Measurements from ENCODE around the gene UHMK1.
"Not testable (repeated sequence)": the region's sequence is repeated elsewhere in the genome, so short reads cannot be mapped to it uniquely, and the experiment has no call there.

The UHMK1 gene
- 236 to 423 (median 384) reads per million in 9 experiments for total RNA-seq

DNA sequence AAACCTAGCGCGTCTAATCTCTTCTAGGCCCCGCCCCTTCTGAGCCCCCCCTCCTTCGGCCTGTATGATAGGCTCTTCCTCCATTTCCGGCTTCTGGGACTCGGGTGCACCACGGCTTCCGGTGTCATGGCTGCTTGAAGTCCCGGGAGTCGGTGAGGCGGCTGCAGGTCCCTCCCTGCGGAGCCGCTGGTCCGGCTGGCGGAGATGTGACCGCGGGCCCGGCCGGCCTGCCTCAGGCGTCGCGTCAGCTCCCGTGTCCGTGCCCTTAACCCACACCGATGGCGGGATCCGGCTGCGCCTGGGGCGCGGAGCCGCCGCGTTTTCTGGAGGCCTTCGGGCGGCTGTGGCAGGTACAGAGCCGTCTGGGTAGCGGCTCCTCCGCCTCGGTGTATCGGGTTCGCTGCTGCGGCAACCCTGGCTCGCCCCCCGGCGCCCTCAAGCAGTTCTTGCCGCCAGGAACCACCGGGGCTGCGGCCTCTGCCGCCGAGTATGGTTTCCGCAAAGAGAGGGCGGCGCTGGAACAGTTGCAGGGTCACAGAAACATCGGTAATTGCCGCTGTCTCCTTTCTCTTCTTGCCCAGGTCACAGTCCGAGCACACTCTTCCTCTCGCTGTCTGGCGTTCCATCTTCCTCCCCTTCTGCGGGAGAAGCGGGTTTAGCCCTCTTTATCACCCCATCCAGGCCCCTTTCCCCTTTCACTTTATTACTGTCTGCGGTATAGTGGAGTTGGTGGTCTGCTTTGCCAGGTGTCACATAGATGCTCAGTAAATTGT is at the start of gene UHMK1:
TSS of gene UHMK1 (plus strand) at position 96 of the 773 bp plus-strand sequence. CDS start at position 279, 183 bp downstream.
- peaks cover 13 to 30% of the 10 kb centered on the region in 2 donors for H3K4me1 Mint-ChIP-seq (ENCODE audit: low read depth in 2 of 2)
- peak within 1 kb of the TSS; percentile 92 for H3K27ac Mint-ChIP-seq
- no peaks in the 10 kb centered on the region for H3K27me3 Mint-ChIP-seq
- H3K36me3 Mint-ChIP-seq (ENCODE audit: insufficient read depth): peaks cover 24% of the 10 kb centered on the region
- peak within 1 kb of the TSS; percentile 88 to 90 for H3K4me3 Mint-ChIP-seq
- H3K9me3 Mint-ChIP-seq: no peaks in the 10 kb centered on the region
- peak; percentile 78 to 85 (median 80) for DNase-seq
- peak; percentile 96 for ATAC-seq (replicated peaks)

GRCh38 chr1:162454361-162454760 is 43.3 kb upstream of the UHMK1 start:
- H3K4me3 Mint-ChIP-seq; H3K27ac Mint-ChIP-seq; ATAC-seq (replicated peaks); DNase-seq; H3K9me3 Mint-ChIP-seq; H3K36me3 Mint-ChIP-seq (ENCODE audit: insufficient read depth); H3K4me1 Mint-ChIP-seq (ENCODE audit: low read depth in 2 of 2): not testable (repeated sequence)
- H3K27me3 Mint-ChIP-seq: peaks cover 24 to 36% of the 10 kb centered on the region in 2 donors

DNA sequence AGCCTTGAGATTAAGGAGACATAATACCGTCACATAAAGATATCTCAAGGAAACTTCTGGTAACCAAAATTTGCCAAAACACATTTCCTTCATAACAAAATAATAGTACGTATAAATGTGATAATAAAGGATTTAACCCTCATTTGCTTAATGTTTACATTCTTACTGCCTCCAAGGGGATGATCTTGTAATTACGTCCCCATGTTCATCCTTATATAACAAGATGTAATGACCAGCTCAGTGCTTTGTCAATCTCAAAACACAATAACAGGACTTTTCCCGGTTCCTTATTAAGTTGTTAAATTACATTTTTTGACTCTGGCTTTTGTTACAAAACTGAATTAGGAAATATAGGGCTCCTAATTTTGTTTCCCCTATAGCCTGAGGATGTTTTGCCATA is 41.3 kb upstream of the UHMK1 start:
- H3K9me3 Mint-ChIP-seq: no peaks in the 10 kb centered on the region
- H3K4me1 Mint-ChIP-seq (ENCODE audit: low read depth in 2 of 2): no peaks in the 10 kb centered on the region
- no peak overlapping the region for H3K27ac Mint-ChIP-seq
- DNase-seq (no peak), ATAC-seq (replicated peaks) (no peak)
- H3K27me3 Mint-ChIP-seq: peaks cover 18 to 29% of the 10 kb centered on the region in 2 donors
- peaks cover 3% of the 10 kb centered on the region for H3K36me3 Mint-ChIP-seq (ENCODE audit: insufficient read depth)
- no peak overlapping the region for H3K4me3 Mint-ChIP-seq

DNA sequence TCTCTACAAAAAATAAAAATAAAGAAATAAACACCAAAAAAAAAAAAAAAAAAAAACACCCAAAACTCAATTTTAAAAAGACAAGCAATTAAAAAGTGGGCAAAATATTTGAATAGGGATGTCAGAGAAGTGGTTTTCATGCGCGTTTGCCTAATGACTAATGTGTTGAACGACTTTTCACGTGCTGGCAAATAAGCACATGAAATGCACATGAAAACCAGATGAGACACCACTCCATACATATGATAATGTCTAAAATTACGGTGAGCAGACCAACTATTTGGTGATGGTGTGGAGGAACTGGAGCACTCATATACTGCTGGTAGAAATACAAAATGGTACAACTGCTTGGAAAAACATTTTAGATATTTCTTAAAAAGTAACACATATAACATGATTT is 39.4 kb upstream of the UHMK1 start:
- DNase-seq (no peak), ATAC-seq (replicated peaks) (no peak)
- H3K4me1 Mint-ChIP-seq (ENCODE audit: low read depth in 2 of 2): no peaks in the 10 kb centered on the region
- peaks cover 3% of the 10 kb centered on the region for H3K36me3 Mint-ChIP-seq (ENCODE audit: insufficient read depth)
- no peak overlapping the region for H3K27ac Mint-ChIP-seq
- peaks cover under 1 to 22% of the 10 kb centered on the region in 2 donors for H3K27me3 Mint-ChIP-seq
- H3K4me3 Mint-ChIP-seq: no peak overlapping the region
- H3K9me3 Mint-ChIP-seq: no peaks in the 10 kb centered on the region

DNA sequence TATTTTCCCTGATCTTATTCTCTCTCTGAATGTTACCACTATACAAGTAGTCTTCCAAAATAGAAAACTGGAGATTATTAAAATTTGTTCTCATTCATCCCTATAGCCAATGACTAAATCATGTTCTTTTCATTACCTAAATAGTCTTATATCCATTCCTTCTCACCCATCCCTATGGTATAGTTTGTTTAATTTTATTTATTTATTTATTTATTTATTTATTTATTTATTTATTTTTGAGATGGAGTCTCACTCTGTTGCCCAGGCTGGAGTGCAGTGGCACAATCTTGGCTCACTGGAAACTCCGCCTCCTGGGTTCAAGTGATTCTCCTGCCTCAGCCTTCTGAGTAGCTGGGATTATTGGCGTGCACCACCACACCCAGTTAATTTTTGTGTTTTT is 35.2 kb upstream of the UHMK1 start:
- H3K36me3 Mint-ChIP-seq (ENCODE audit: insufficient read depth); DNase-seq; H3K27ac Mint-ChIP-seq; H3K4me1 Mint-ChIP-seq (ENCODE audit: low read depth in 2 of 2); ATAC-seq (replicated peaks); H3K9me3 Mint-ChIP-seq; H3K4me3 Mint-ChIP-seq: not testable (repeated sequence)
- peaks cover 18 to 21% of the 10 kb centered on the region in 2 donors for H3K27me3 Mint-ChIP-seq

DNA sequence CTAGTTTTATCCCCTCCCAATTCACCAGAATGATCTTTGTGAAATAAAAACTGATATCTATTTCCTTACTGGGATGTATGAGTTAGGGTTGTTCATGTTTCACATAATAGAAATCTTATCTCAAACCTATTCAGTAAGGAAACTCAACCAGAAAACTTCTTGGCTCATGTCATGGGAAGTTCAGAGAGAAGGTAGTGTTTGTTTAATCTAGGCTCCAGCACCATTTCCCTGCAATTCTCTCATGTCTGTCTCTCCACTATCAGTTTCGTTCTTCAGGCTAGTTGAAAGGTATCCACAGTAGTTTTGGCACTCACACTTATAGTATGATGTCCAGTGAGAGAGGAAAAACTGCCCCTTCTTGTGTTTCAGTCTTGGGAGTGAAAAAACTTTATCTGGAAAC is 34.6 kb upstream of the UHMK1 start:
- Mint-ChIP-seq H3K36me3 (ENCODE audit: insufficient read depth) (peaks cover 3% of the 10 kb centered on the region), H3K27me3 (peaks cover 20 to 21% of the 10 kb centered on the region in 2 donors), H3K9me3 (no peaks in the 10 kb centered on the region), H3K27ac (no peak overlapping the region), H3K4me3 (no peak overlapping the region), H3K4me1 (ENCODE audit: low read depth in 2 of 2) (no peaks in the 10 kb centered on the region)
- ATAC-seq (replicated peaks): no peak
- no peak for DNase-seq

DNA sequence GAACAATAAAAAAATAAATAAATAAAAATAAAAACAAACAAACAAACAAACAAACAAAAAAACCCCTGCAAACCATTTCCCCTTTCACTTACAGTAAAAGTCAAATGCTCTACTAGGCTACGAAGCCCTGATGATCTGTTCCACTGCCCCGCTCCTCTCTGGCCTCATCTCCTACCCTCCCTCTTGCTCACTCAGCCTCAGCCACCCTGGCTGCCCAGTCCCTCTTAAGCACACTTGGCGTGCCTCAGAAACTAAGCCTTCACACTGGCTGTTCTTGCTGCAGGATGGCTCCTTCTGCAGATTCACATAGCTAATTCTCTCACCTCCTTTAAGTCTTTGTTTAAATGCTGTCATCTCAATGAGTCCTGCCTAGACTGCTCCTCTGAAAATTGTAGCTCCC is 30.8 kb upstream of the UHMK1 start:
- Mint-ChIP-seq H3K9me3 (no peaks in the 10 kb centered on the region), H3K4me1 (ENCODE audit: low read depth in 2 of 2) (no peaks in the 10 kb centered on the region), H3K36me3 (ENCODE audit: insufficient read depth) (no peaks in the 10 kb centered on the region), H3K27ac (no peak overlapping the region), H3K27me3 (peaks cover 30 to 53% of the 10 kb centered on the region in 2 donors), H3K4me3 (no peak overlapping the region)
- DNase-seq (no peak), ATAC-seq (replicated peaks) (no peak)

DNA sequence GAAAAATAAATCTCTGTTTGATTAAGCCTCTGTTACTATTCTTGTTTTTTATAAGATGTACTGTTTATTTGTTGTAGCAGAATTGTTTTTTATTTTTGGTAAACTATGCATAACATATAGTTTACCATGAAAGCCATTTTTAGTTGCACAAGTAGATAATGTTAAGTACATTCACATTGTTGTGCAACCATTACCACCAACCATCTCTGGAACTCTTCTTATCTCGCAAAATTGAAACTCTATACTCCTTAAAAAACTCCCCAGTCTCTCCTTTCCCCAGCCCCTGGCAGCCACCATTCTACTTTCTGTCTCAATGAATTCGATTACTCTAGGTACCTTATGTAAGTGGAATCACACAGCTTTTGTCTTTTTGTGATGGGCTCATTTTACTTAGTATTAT is 27.4 kb upstream of the UHMK1 start:
- no peak for DNase-seq
- H3K4me3 Mint-ChIP-seq: no peak overlapping the region
- no peak overlapping the region for H3K27ac Mint-ChIP-seq
- no peaks in the 10 kb centered on the region for H3K36me3 Mint-ChIP-seq (ENCODE audit: insufficient read depth)
- H3K9me3 Mint-ChIP-seq: no peaks in the 10 kb centered on the region
- H3K27me3 Mint-ChIP-seq: peaks cover 32 to 57% of the 10 kb centered on the region in 2 donors
- no peak for ATAC-seq (replicated peaks)
- H3K4me1 Mint-ChIP-seq (ENCODE audit: low read depth in 2 of 2): no peaks in the 10 kb centered on the region

DNA sequence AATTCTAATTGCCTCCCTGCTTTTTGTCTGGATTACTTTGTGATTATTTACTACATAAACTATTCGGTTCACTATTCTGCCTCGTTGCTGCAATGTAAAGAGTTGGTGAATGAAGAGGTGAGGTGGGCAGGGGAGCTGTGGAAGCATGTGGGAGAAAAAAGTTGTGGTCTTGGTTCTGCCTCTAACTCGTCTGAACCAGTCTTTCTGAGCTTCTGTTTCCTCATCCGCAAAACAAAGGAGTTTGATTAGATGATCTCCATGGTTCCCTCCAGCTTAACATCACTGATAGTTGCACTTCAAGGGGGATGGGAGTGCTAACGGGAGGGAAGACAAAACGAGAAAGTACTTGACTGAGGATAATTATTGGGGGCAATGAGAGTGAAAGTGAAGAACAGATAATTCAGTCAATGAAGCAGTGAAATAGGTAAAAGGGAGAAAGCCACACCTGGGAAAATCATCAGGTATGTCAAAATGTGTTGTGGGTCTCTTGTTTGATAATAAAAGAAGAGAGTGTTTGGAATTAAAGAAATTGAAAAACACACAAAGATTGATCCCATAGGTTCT is 26.2 kb upstream of the UHMK1 start:
- no peak for DNase-seq
- H3K4me1 Mint-ChIP-seq (ENCODE audit: low read depth in 2 of 2): no peaks in the 10 kb centered on the region
- no peak for ATAC-seq (replicated peaks)
- no peak overlapping the region for H3K4me3 Mint-ChIP-seq
- H3K9me3 Mint-ChIP-seq: peaks cover 0 to under 1% of the 10 kb centered on the region in 2 donors
- H3K27me3 Mint-ChIP-seq: peaks cover 32 to 57% of the 10 kb centered on the region in 2 donors
- no peak overlapping the region for H3K27ac Mint-ChIP-seq
- H3K36me3 Mint-ChIP-seq (ENCODE audit: insufficient read depth): no peaks in the 10 kb centered on the region

DNA sequence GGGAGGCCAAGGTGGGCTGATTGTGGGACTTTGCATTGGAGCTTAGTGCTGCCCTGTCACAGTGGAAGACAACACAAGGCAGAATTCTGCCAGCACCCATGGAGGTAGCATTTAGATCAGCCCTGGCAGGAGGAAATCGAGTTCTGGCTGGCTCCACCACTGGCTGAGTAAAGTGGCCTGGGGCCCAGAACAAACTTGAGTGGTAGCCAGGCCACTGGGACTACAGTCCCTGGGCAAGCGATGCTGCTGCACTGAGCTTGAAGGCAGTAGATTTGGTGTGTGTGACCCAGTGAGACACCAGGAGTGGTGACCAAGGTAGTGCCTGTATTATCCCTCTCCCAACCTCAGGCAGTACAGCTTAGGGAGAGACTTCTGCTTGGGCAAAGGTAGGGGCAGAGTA is 22.5 kb upstream of the UHMK1 start:
- H3K9me3 Mint-ChIP-seq: peaks cover 0 to 8% of the 10 kb centered on the region in 2 donors
- no peaks in the 10 kb centered on the region for H3K4me1 Mint-ChIP-seq (ENCODE audit: low read depth in 2 of 2)
- H3K27ac Mint-ChIP-seq: no peak overlapping the region
- H3K4me3 Mint-ChIP-seq: no peak overlapping the region
- H3K27me3 Mint-ChIP-seq: peaks cover 33 to 44% of the 10 kb centered on the region in 2 donors
- ATAC-seq (replicated peaks): no peak
- no peaks in the 10 kb centered on the region for H3K36me3 Mint-ChIP-seq (ENCODE audit: insufficient read depth)
- no peak for DNase-seq

GRCh38 chr1:162475539-162476185 is 22.0 kb upstream of the UHMK1 start:
- peaks cover 0 to 8% of the 10 kb centered on the region in 2 donors for H3K9me3 Mint-ChIP-seq
- no peak for DNase-seq
- H3K4me3 Mint-ChIP-seq: no peak overlapping the region
- H3K4me1 Mint-ChIP-seq (ENCODE audit: low read depth in 2 of 2): no peaks in the 10 kb centered on the region
- peaks cover 27 to 38% of the 10 kb centered on the region in 2 donors for H3K27me3 Mint-ChIP-seq
- no peak overlapping the region for H3K27ac Mint-ChIP-seq
- H3K36me3 Mint-ChIP-seq (ENCODE audit: insufficient read depth): no peaks in the 10 kb centered on the region
- ATAC-seq (replicated peaks): no peak

DNA sequence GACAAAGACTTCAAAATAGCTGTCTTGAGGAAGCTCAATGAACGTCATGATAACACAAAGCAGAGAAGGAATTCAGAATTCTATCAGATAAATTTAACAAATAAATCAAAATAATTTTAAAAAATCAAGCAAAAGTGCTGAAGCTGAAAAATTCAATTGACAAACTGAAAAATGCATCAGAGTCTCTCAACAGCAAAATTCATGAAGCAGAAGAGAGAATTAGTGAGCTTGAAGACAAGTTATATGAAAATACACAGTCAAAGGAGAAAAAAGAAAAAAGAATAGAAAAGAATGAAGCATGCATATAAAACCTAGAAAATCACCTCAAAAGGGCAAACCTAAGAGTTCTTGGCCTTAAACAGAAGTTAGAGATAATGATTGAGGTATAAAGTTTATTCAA is 21.0 kb upstream of the UHMK1 start:
- Mint-ChIP-seq H3K27me3 (peaks cover 19 to 28% of the 10 kb centered on the region in 2 donors), H3K9me3 (peaks cover 0 to 8% of the 10 kb centered on the region in 2 donors), H3K36me3 (ENCODE audit: insufficient read depth) (no peaks in the 10 kb centered on the region), H3K27ac (no peak overlapping the region), H3K4me3 (no peak overlapping the region), H3K4me1 (ENCODE audit: low read depth in 2 of 2) (no peaks in the 10 kb centered on the region)
- ATAC-seq (replicated peaks): no peak
- no peak for DNase-seq

GRCh38 chr1:162485236-162485635 is 12.4 kb upstream of the UHMK1 start:
- ATAC-seq (replicated peaks): no peak
- H3K27me3 Mint-ChIP-seq: peaks cover 34 to 46% of the 10 kb centered on the region in 2 donors

DNA sequence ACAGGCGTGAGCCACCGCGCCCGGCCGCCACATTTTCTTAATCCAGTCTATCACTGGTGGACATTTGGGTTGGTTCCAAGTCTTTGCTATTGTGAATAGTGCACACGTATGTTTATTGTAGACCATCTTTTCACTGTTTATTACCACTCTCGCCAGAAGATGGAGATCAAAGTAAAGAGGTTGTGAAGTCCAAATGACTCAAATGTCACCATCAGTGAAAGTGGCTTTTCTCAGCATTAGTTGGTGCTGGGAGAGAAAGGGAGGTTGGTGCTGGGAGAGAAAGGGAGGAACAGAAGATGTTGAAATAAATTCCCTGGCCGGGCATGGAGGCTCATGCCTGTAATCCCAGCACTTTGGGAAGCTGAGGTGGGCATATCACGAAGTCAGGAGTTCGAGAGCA is 10.4 kb upstream of the UHMK1 start:
- Mint-ChIP-seq H3K4me1 (ENCODE audit: low read depth in 2 of 2) (no peaks in the 10 kb centered on the region), H3K27me3 (peaks cover 42 to 49% of the 10 kb centered on the region in 2 donors)
- DNase-seq: no peak

More at GRCh38 chr1:162485236-162485635, 12.4 kb upstream of the UHMK1 start:
- no peak for DNase-seq
- H3K27ac Mint-ChIP-seq: no peak overlapping the region
- H3K9me3 Mint-ChIP-seq: no peaks in the 10 kb centered on the region
- peaks cover 2% of the 10 kb centered on the region for H3K36me3 Mint-ChIP-seq (ENCODE audit: insufficient read depth)
- H3K4me1 Mint-ChIP-seq (ENCODE audit: low read depth in 2 of 2): no peaks in the 10 kb centered on the region
- H3K4me3 Mint-ChIP-seq: no peak overlapping the region

More for the DNA sequence above, 10.4 kb upstream of the UHMK1 start:
- no peak for ATAC-seq (replicated peaks)
- H3K36me3 Mint-ChIP-seq (ENCODE audit: insufficient read depth): peaks cover 2% of the 10 kb centered on the region
- no peak overlapping the region for H3K4me3 Mint-ChIP-seq
- no peak overlapping the region for H3K27ac Mint-ChIP-seq
- H3K9me3 Mint-ChIP-seq: no peaks in the 10 kb centered on the region

Measured in effector memory CD8-positive, alpha-beta T cell (primary cell).